IPS-NIHi7 (cell line): ENCODE measurements around the gene ANKS1B.

Experiments
- DNase-seq: peaks from one replicate; pipeline ENCODE4 v3.0.0; 2012; ENCODE audit warnings: mixed read lengths; ENCODE audit errors: extremely low spot score

Gene ANKS1B

DNA sequence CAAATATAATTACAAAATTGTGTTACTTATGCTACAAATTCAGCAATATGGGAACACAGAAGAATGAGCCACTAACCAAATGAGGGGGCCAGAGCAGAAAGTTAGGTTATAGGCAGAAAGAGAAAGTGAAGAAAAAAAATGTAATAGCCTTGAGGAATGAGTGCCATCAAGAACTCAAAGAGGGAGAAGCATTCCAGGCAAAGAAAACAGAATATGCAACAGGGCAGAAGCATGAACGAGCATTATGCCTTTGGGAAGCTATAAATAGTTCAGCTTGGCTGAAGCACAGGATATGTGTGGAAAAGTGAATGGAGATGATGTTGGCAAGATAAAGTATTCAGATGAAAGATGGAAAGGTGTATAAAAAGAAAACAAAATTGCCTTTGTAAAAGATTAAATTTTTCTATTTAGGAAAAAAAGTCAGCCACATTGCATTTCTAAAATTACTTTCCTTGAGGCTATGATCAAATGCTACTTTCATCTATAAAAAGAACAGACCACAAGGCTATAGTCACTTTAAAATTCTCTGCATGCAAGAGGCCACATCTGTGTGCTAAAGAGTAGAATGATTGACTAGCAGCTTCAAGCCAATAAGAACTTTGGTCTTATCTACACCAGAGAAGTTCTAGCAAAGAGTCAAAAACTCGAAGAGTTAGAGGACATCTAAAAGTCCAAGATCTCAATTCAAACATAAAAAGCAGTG lies 530.7 kb downstream of the ANKS1B start:
- no peak for DNase-seq

DNA sequence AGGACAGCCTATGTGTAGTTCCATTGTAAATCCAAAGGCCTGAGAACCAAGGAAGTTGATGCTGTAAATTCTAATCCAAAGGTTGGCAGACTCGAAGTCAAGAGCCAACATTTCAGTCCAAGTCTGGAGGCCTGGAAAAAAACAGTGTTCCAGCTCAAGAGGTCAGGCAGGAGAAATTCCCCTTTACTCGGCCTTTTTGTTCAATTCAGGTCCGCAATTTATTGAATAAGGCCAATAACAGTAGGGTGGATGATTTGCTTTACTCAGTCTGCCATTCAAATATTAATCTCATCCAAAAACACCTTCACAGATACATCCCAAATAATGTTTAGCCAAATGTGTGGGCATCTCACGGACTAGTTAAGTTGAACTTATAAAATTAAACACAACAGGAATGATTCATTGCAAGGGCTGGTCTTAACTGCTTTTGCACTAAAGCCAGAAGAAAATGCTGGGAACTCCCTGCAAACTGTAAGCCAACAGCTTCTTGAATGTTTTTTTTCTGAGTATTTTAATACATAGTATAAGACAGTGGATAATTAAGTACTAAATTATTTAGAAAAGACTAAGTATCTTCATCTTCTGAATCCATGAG lies 534.6 kb downstream of the ANKS1B start:
- DNase-seq, result no peak

GRCh38 chr12:99444859-99445316 lies 539.8 kb downstream of the ANKS1B start:
- DNase-seq, result no peak

- DNase-seq, result no peak
Measured at GRCh38 chr12:99442758-99443157, 542.0 kb downstream of the ANKS1B start.

DNA sequence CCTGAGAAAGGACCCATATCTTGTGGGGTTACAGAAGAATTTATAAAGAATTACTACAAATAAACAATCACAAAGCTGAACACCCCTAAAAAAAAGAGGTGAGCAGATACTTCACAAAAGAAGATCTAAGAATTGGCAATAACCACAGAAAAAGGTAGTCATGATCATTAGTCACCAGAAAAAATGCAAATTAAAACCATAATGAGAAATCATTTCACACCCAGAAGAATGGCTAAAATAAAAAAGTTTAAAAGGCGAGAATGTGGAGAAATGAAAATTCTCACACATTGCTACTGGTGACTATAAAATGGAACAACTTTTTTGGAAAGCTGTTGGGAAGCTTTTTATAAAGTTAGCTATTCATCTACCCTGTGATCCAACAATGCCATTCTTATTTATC lies 545.3 kb downstream of the ANKS1B start:
- DNase-seq, result no peak

GRCh38 chr12:99436584-99436983 lies 548.2 kb downstream of the ANKS1B start:
- no peak for DNase-seq

- no peak for DNase-seq
Measured at GRCh38 chr12:99435095-99435791, 549.5 kb downstream of the ANKS1B start.

DNA sequence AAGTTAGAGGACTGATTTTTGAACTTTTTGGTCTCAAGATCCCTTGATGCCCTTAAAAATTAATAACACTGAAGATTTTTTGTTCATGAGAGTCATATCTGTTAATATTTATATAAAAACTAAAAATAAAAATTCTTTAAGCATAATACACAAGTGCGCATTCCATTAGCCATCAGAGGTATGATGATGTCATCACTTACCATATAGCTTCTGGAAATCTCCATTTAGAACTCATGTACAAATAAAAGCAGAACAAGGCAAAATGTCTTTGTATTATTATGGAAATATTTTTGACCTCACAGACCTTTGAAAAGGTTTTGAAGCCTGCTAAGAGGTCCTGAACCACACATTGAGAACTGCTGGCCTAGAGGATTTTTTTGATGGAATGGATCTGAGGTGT lies 551.6 kb downstream of the ANKS1B start:
- no peak for DNase-seq

DNA sequence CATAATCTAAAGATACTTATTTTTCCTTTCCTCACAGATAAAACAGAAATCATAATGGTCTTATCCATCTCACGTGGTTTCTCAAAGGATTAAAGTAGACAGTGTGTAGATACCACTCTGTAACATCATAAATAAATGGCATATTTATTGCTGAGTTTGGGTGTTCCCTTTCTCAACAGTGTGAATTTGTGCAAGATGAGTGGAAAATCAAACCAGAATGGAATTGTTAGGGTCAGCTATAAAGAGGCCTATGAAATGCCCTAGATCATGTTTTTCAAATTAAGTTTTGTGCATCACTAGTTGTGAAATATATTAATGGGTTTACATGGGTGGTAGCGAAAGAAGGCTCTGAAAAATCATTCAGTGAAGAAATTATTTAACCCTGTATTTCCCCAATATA lies 553.5 kb downstream of the ANKS1B start:
- DNase-seq, result no peak

DNA sequence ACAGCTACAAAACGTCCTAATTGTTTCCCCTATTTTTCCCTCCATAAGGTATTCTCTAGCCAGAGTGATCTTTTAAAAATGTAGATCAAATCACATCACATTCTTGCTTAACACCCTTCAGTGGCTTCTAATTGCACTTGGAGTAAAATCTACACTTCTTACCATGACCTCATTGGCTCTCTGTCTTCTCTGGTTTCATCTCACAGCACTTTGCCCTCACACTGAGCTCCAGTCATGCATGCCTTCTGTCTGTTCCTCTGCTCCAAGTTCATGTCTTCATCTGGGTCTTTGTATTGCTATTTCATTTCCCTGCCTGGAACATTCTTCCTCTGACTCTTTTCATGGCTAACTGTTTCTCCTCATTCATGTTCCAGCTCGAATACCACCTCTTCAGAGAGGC lies 557.6 kb downstream of the ANKS1B start:
- DNase-seq, result no peak

GRCh38 chr12:99418379-99418778 lies 566.4 kb downstream of the ANKS1B start:
- DNase-seq, result no peak

- no peak for DNase-seq
Measured at GRCh38 chr12:99413751-99414150, 571.0 kb downstream of the ANKS1B start.

GRCh38 chr12:99393763-99394162 lies 591.0 kb downstream of the ANKS1B start:
- no peak for DNase-seq

- no peak for DNase-seq
Measured at GRCh38 chr12:99392091-99392850, 592.5 kb downstream of the ANKS1B start.

DNA sequence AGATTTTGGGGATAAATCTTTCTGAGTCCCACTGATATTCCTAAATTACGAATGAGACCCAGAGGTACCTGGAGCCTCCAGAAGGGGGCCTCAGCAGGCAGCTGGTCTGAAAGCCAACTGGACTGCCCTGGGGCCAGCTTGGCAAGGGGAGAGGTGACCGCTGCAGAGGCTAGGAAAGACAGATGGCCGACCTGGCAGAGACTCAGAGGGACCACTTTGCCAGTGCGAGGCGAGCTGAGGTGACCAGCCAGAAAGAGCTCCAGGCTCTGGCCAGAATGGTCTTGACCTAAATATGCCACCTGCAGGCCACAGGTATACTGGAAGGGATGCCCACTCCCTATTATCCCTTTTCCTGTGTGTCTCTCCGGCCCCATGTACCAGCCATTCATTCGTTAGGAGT lies 594.0 kb downstream of the ANKS1B start:
- peak; percentile 71 for DNase-seq

GRCh38 chr12:99389751-99390150 lies 595.0 kb downstream of the ANKS1B start:
- DNase-seq, result no peak

DNA sequence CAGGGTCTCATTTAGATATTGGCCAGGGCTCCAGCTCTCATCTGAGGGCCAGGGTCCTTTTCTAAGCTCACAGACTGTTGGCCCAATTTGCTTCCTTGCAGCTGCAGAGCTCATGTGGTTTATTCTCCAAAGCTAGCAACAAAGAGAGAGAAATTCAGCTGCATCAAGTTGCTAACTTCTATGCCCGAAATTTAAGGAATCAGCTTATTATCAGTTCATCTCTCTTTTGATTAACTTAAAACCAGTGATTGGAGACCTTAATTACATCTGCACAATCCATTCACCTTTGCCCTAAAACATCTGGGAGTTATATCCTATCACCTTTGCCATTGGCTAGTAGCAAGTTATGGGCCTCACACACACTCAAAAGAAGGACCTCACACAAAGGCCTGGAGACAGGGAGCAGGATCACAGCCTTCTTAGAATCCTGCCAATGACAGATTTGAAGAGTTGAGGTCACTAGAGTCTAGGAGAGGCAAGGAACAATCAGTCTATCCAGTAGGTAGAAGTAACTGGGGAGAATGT lies 596.0 kb downstream of the ANKS1B start:
- DNase-seq, result no peak

GRCh38 chr12:99387661-99388060 lies 597.1 kb downstream of the ANKS1B start:
- DNase-seq, result no peak

DNA sequence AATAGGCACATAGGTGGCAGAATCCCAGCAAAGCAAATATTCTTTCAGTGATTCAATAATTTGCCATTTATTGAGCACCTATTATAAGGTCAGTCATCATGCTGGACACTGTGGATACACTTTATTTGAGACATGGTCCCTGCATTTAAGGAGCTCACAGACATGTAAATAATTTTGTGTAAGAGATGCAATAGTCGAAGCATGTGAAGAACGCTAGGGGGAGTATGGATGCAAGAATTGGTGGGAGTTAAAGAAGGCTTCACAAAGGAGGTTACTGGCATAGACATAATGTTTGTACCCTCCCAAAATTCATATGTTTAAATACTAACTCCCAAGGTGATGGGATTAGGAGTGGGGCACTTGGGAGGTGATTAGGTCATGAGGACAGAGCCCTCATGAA lies 597.8 kb downstream of the ANKS1B start:
- peak; percentile 25 for DNase-seq

GRCh38 chr12:99383258-99383657 lies 601.5 kb downstream of the ANKS1B start:
- no peak for DNase-seq

GRCh38 chr12:99381992-99382391 lies 602.7 kb downstream of the ANKS1B start:
- no peak for DNase-seq

DNA sequence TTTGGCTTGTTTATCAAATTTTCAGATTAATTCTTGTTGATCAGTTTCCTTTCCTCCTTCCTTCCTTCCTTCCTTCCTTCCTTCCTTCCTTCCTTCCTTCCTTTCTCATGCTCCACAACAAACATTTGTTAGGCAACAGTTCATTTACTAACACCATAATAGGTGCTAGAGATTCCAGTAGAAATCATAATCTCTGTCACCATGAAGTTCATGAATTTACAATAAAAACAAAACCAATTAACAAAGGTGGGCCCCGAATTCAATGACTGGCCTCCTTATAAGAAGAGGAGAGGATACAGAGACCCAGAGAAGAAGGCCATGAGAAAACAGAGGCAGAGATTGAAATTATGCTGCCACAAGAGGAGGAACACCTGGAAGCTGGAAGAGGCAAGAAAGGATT lies 604.0 kb downstream of the ANKS1B start:
- no peak for DNase-seq
